Loucy (cell line): ENCODE measurements around the gene HOTAIR.

Experiments used
- H2AFZ ChIP-seq: fragments of 200-600 bp; sonication (generic); 2 replicates; pipeline ENCODE4 v1.6.0; 2016; ENCODE audit warnings: antibody characterized with exemption, mild to moderate bottlenecking, low read length, moderate library complexity
- H3F3A ChIP-seq: fragments of 200-600 bp; 2 replicates; pipeline ENCODE4 v1.6.0; 2016; ENCODE audit warnings: antibody characterized with exemption, low read depth, mild to moderate bottlenecking
- H3K27me3 ChIP-seq: fragments of 200-600 bp; sonication (generic); 2 replicates; pipeline ENCODE4 v1.6.1; 2014; ENCODE audit warnings: low read length, mild to moderate bottlenecking; ENCODE audit not compliant: insufficient read depth, poor library complexity, severe bottlenecking
- H3K36me3 ChIP-seq: fragments of 200-600 bp; sonication (generic); 2 replicates; pipeline ENCODE4 v1.6.1; 2016; ENCODE audit warnings: low read length; ENCODE audit not compliant: insufficient read depth
- H3K4me1 ChIP-seq: fragments of 200-600 bp; sonication (generic); 2 replicates; pipeline ENCODE4 v1.5.1; 2014; ENCODE audit warnings: low read length, mild to moderate bottlenecking; ENCODE audit not compliant: insufficient read depth, poor library complexity, severe bottlenecking
- H3K4me2 ChIP-seq: fragments of 200-600 bp; sonication (generic); 2 replicates; pipeline ENCODE4 v1.6.0; 2014; ENCODE audit warnings: antibody characterized with exemption, low read length, low read depth, mild to moderate bottlenecking; ENCODE audit not compliant: poor library complexity, severe bottlenecking
- H3K4me3 ChIP-seq: fragments of 200-600 bp; sonication (generic); 2 replicates; pipeline ENCODE4 v1.5.1; 2014; ENCODE audit warnings: low read length, mild to moderate bottlenecking, mixed read lengths; ENCODE audit not compliant: poor library complexity, severe bottlenecking
- H3K79me2 ChIP-seq: fragments of 200-600 bp; sonication (generic); 2 replicates; pipeline ENCODE4 v1.6.1; 2014; ENCODE audit warnings: low read length; ENCODE audit not compliant: insufficient read depth
- H3K9ac ChIP-seq: fragments of 200-600 bp; sonication (generic); 2 replicates; pipeline ENCODE4 v1.6.0; 2014; ENCODE audit warnings: mild to moderate bottlenecking, low read depth, low read length, moderate library complexity; ENCODE audit not compliant: poor library complexity, severe bottlenecking
- H3K9me2 ChIP-seq: fragments of 200-600 bp; sonication (generic); replicated peaks from 2 replicates; pipeline ENCODE4 v1.6.1; 2016; ENCODE audit warnings: low read depth, low read length, mixed read lengths
- H3K9me3 ChIP-seq: fragments of 200-600 bp; sonication (generic); 2 replicates; pipeline ENCODE4 v1.6.1; 2014; ENCODE audit warnings: mild to moderate bottlenecking, antibody characterized with exemption, low read length, low read depth; ENCODE audit not compliant: insufficient read depth
- H4K20me1 ChIP-seq: fragments of 200-600 bp; sonication (generic); 2 replicates; pipeline ENCODE4 v1.6.0; 2014; ENCODE audit warnings: antibody characterized with exemption, low read length, mild to moderate bottlenecking; ENCODE audit not compliant: insufficient read depth, poor library complexity, severe bottlenecking
- CTCF ChIP-seq: fragments of 200-600 bp; sonication (generic); conservative IDR thresholded peaks from 2 replicates; pipeline ENCODE4 v1.5.1; 2014; ENCODE audit warnings: mild to moderate bottlenecking, antibody characterized with exemption, low read length
- EZH2phosphoT487 ChIP-seq: fragments of 200-600 bp; IDR thresholded peaks from 2 replicates; pipeline ENCODE4 v1.6.1; 2018; ENCODE audit warnings: antibody characterized with exemption, mild to moderate bottlenecking, moderate library complexity, borderline replicate concordance

The HOTAIR gene

GRCh38 chr12:53916788-53917655 is 57.7 kb downstream of the HOTAIR start:
- Histone ChIP-seq H3K4me3 (no peak overlapping the region), H3K9ac (no peak overlapping the region), H3K27me3 (no peaks in the 10 kb centered on the region), H3K36me3 (no peaks in the 10 kb centered on the region), H3K4me1 (no peaks in the 10 kb centered on the region), H3K4me2 (no peak overlapping the region), H3K9me3 (no peaks in the 10 kb centered on the region), H2AFZ (no peak overlapping the region), H3K9me2 (no peaks in the 10 kb centered on the region), H3K79me2 (no peaks in the 10 kb centered on the region), H4K20me1 (no peaks in the 10 kb centered on the region), H3F3A (no peaks in the 10 kb centered on the region)
- TF ChIP-seq EZH2phosphoT487 (no peak), CTCF (no peak)
